HG03108 (cell line): ENCODE results near the gene RNF123.
A peak's percentile ranks its signal among the peaks of the same experiment; 100 is the strongest.

ENCODE experiments used
- ATAC-seq: cut with Tn5 transposase; IDR thresholded peaks from one replicate; pipeline ENCODE4 v1.9.1; 2021; ENCODE audit warnings: moderate library complexity; ENCODE audit not compliant: unreplicated experiment

Gene RNF123

GRCh38 chr3:49700453-49701128 lies 11.2 kb downstream of the RNF123 start:
- ATAC-seq = no peak

- ATAC-seq = no peak
These were observed 12.2 kb downstream of the RNF123 start for GRCh38 chr3:49701388-49702077.

- ATAC-seq = no peak
These were observed 13.3 kb downstream of the RNF123 start for GRCh38 chr3:49702672-49703071.

- peak; percentile 78 for ATAC-seq
These were observed 14.1 kb downstream of the RNF123 start for GRCh38 chr3:49703443-49703927.

GRCh38 chr3:49703956-49704355 lies 14.6 kb downstream of the RNF123 start:
- ATAC-seq = no peak

GRCh38 chr3:49704629-49705028 lies 15.3 kb downstream of the RNF123 start:
- ATAC-seq = no peak

GRCh38 chr3:49705390-49705960 lies 16.1 kb downstream of the RNF123 start:
- ATAC-seq = no peak

GRCh38 chr3:49706456-49707112 lies 17.2 kb downstream of the RNF123 start:
- ATAC-seq = no peak

- no peak for ATAC-seq
These were observed 17.7 kb downstream of the RNF123 start for GRCh38 chr3:49707113-49707480.

- ATAC-seq = no peak
These were observed 20.5 kb downstream of the RNF123 start for GRCh38 chr3:49709852-49710251.

GRCh38 chr3:49711489-49711888 lies 22.1 kb downstream of the RNF123 start:
- ATAC-seq = no peak

- ATAC-seq = no peak
These were observed 22.8 kb downstream of the RNF123 start for GRCh38 chr3:49712166-49712565.

- ATAC-seq = no peak
These were observed 23.4 kb downstream of the RNF123 start for GRCh38 chr3:49712631-49713317.

- ATAC-seq = no peak
These were observed 24.2 kb downstream of the RNF123 start for GRCh38 chr3:49713336-49714105.

GRCh38 chr3:49714728-49715550 lies 25.6 kb downstream of the RNF123 start:
- ATAC-seq = no peak

GRCh38 chr3:49715611-49716121 lies 26.3 kb downstream of the RNF123 start:
- ATAC-seq = no peak

GRCh38 chr3:49716169-49716568 lies 26.8 kb downstream of the RNF123 start:
- no peak for ATAC-seq

- ATAC-seq = no peak
These were observed 27.4 kb downstream of the RNF123 start for GRCh38 chr3:49716691-49717210.
